Measurements from ENCODE around the gene GRID1.

Gene GRID1

GRCh38 chr10:86353506-86354485 is 12.8 kb downstream of the GRID1 start:
- DNase-seq: no peak

DNA sequence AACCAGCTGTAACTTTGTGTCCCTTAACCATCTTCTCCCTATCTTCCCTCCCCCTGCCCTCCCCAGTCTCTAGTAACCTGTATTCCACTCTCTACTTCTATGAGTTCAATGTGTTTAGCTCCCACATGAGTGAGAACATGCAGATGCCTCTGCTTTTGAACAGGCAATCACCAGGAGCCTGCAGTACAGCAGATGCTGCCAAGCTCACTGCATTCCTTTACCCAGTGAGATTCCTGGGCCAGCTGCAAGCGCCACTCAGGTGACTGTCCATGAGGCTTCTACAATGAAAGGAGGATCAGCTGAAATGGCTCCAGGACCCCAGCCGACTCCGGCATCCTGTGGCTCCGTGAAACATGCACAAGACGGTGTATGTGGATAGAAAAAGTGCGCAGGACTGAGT is 15.7 kb downstream of the GRID1 start:
- DNase-seq: no peak

GRCh38 chr10:86349940-86350630 is 16.5 kb downstream of the GRID1 start:
- no peak for DNase-seq

DNA sequence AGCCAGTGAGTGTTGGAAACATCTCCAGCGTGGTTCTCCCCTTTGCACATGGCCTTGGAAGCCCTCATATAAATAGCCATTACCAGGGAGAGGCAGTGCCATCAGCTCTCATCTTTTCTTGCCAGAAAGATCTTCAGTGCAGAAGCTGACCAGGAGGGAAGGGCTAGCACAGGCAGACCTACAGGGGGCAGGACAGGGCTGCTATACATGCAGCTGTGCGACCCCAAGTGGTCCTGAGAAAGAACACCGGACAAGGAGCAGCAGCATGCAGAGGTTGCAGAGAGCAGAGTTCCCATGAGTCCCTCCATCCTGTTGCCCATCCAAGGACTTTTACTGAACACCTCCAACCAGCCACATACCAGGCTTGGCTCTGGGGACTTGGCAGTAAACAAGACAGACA is 17.1 kb downstream of the GRID1 start:
- peak; percentile 31 for DNase-seq

GRCh38 chr10:86348321-86349210 is 18.0 kb downstream of the GRID1 start:
- DNase-seq: no peak

- DNase-seq: no peak
Observed at GRCh38 chr10:86347856-86348255, 18.7 kb downstream of the GRID1 start.

DNA sequence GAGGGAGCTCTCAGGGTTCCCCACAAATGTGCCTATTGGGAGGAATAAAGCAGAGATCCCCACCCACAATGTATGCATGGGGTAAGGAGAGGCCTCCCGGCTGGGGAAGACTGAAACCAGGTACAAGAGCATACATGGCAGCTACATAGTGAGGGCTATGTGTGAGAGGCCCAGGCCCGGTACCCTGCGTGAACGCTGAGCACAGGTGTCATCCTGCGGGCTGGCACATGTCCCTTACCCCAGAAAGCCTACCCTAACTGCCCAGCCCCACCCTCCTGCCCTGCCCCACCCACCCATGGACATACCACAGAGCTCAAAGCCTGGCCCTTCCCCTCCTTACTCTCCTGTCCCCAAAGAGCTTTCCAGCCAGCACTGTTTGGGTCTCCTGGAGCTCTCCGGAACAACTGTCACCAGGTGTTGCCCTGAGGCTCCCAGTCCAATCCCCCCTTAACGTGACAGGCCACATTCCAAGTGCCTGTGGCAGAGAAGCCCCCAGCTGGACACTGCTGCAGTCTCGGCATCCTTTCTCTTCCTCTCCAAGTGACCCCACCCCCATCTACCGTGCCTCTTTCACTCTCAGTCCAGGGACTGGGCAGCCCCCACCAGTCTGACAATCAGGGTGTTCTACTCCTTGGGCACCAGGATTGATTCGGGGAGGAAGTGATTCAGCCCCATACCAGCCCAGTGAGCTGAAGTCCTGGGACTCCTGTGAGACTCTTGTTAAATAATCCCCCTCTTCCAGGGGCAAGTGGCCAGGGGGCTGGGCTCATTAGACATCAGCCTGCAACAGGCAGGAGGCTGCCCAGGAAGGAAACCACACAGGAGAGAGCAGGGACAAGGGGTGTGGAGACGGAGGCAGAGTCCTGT is 19.6 kb downstream of the GRID1 start:
- no peak for DNase-seq

- peak; percentile 20 for DNase-seq
Observed at GRCh38 chr10:86345859-86346798, 20.5 kb downstream of the GRID1 start.

DNA sequence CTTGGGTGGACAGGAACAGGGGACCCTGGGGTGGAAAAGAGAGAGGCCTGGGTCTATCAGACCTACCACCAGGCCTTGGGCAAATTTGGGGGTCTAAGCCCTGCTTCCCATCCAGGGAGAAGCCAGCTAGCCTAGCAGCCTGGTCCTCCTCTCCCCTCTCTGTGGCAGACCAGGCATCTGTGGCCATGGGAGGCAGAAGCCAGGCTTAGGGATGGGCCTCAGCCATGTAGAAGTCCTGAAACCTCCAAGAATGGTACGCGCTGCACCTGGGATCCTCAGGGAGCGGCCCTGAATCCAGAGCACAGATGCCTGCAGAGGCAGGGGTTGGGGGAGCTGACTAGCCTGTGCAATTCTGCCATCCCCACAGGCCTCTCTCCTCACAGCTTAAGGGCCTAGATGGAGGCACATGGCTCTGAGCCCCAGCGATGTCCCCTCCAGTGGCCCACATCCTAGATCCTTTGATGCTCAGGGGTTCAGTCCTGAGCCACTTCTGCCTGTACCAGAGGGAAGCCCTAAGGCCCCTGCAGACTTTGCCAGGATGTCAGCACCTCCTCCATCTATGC is 21.2 kb downstream of the GRID1 start:
- no peak for DNase-seq

- DNase-seq: peak; percentile 69
Observed at GRCh38 chr10:86344714-86345161, 21.9 kb downstream of the GRID1 start.

DNA sequence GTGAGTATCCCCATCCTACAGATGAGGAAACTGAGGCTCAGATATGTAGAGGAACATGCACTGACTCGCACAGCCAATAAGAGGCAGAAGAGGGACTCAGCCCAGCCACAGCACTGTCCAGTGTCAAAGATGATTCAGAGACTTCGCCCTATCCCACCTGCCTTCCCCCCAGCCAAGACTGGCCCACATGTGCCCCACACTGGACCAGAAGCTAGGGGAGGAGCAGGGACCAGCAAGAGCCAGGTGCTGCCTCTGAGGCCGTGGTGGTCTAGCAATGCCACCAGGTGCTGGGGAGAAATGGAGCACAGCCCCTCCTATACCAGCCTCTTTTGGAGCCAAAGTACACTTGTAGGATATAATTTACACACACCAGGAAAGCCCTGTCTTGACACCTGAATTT is 22.3 kb downstream of the GRID1 start:
- no peak for DNase-seq

DNA sequence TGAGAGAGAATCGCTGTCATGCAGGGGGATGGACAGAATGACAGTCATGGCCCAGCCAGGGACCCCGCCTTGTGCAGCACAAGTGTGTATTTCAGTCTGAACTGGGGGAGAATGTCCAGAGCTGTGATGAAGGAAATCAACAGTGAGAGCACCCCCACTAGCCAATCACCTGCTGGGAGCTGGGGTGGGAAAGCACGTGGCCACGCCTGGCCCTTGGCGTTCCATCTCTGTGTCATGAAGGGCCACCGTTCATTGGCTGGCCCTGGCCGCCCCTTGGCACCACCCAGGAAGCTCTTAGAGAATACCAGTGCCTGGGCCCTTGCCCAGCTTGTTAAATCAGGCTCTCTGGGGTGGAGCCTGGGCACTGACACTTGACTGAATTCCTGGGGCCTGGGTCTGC is 22.8 kb downstream of the GRID1 start:
- no peak for DNase-seq

- no peak for DNase-seq
Observed at GRCh38 chr10:86342111-86342863, 24.3 kb downstream of the GRID1 start.

GRCh38 chr10:86341361-86341811 is 25.2 kb downstream of the GRID1 start:
- DNase-seq: no peak

GRCh38 chr10:86340991-86341260 is 25.7 kb downstream of the GRID1 start:
- no peak for DNase-seq

- peak; percentile 26 for DNase-seq
Observed at GRCh38 chr10:86340176-86340990, 26.2 kb downstream of the GRID1 start.

DNA sequence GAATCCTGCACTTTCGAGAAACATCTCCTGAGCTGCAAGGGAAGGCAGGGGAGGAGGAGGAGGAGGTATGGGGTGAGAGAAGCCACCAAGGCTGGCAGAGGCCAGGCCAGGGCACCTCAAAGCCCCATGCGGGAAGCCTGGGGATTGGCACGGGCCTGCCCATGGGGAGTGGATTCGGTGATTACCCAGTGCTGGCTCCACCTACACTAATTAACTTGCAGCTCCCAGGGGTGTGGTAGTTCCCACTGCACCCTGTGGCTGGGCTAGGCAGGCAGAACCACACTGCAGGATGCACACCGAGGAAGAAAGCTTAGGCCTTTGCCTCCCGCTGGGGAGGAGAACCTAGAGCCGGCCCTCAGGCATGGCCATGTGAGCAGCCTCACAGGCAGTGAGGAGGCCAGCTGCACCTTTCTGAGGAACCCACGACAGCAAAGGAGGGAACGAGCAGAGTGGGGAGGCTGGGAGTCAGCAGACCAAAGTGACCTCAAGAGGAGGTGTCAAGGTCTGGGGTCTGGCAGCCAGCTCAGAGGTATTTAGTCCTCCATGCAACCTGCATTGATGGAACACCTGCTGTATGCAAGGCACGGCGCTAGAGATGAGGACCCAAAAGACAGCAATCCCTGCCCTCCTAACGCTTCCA is 27.2 kb downstream of the GRID1 start:
- peak; percentile 87 for DNase-seq

GRCh38 chr10:86337121-86337601 is 29.4 kb downstream of the GRID1 start:
- DNase-seq: no peak
